ENCODE measurements around the gene KNOP1. TPM values are rescaled to one million over a fixed set of nuclear protein-coding genes. Genes with fewer than 3 reads are reported as not detected.

Gene KNOP1
- total and polyA plus RNA-seq, 2 donors (not counting 3 experiments of a cell fraction or from before 2014, with no cell fraction given), result 6.7 to 33.5 TPM

DNA sequence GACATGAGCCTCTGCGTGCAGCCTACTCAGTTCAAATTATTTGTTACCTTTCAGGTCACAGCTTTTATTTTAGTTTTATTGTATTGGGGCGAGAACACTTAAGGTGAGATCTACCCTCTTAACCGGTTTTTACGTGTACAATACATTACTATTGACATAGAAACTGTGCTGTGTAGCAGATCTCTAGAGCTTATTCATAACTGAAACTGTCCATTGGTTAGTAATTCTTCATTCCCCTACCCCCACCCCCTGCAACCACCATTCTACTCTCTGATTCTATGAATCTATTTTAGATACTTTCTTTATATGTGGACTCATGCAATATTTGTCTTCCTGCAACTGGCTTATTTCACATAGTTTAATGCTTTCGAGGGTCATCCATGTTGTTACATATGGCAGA, 43.5 kb downstream of the KNOP1 start:
- dilution Hi-C loops (cut with MboI; ENCODE audit: extremely low pct_ligation_motif_present, low sequenced_read_pairs), result no loop called here
- Histone ChIP-seq H3K9ac (replicated peaks; ENCODE audit: extremely low read depth, insufficient read depth, low read length) (no peak overlapping the region), H2AFZ (ENCODE audit: low read depth, low read length) (no peak overlapping the region), H3K79me2 (ENCODE audit: control insufficient read depth, insufficient read depth, low read length) (no peaks in the 10 kb centered on the region), H3K4me3 (replicated peaks in 1 of 3; ENCODE audit: insufficient read depth in 1 of 3, low read depth in 1 of 3, low read length in 3 of 3) (no peak overlapping the region), H3K27me3 (ENCODE audit: control insufficient read depth in 2 of 2, insufficient read depth in 2 of 2, low read length in 2 of 2) (no peaks in the 10 kb centered on the region), H3K36me3 (ENCODE audit: control insufficient read depth in 2 of 2, extremely low read depth in 1 of 2, insufficient read depth in 2 of 2, low read length in 2 of 2) (peaks cover 4 to 11% of the 10 kb centered on the region in 2 experiments), H3K9me3 (replicated peaks; ENCODE audit: control insufficient read depth, insufficient read depth, low read length) (no peaks in the 10 kb centered on the region), H3K4me1 (ENCODE audit: control insufficient read depth, extremely low read depth, insufficient read depth, low read length) (no peaks in the 10 kb centered on the region), H4K20me1 (replicated peaks; ENCODE audit: control insufficient read depth, extremely low read depth, insufficient read depth, low read length) (no peaks in the 10 kb centered on the region), H3K4me2 (ENCODE audit: insufficient read depth, low read length) (no peak overlapping the region), H3K27ac (ENCODE audit: insufficient read depth, low read depth, low read length) (no peak overlapping the region), H3K9me1 (replicated peaks; ENCODE audit: control insufficient read depth, extremely low read depth, insufficient read depth, low read length) (no peaks in the 10 kb centered on the region)
- BruUV-seq (replicated peaks), result no TSS peak
- TF ChIP-seq EZH2 (IDR thresholded peaks at IDR 0.05; ENCODE audit: borderline replicate concordance, low read depth, low read length, severe bottlenecking), result no peak
- TF ChIP-seq POLR2AphosphoS5 (IDR thresholded peaks at IDR 0.05; ENCODE audit: insufficient read depth, low read depth, low read length), result no peak
- no peak for TF ChIP-seq MYC (IDR thresholded peaks at IDR 0.05; ENCODE audit: low read depth, low read length)
- no peak for TF ChIP-seq JUN (IDR thresholded peaks at IDR 0.05; ENCODE audit: borderline replicate concordance, insufficient read depth, insufficient read length, low read depth)
- TF ChIP-seq, protein P1, sequence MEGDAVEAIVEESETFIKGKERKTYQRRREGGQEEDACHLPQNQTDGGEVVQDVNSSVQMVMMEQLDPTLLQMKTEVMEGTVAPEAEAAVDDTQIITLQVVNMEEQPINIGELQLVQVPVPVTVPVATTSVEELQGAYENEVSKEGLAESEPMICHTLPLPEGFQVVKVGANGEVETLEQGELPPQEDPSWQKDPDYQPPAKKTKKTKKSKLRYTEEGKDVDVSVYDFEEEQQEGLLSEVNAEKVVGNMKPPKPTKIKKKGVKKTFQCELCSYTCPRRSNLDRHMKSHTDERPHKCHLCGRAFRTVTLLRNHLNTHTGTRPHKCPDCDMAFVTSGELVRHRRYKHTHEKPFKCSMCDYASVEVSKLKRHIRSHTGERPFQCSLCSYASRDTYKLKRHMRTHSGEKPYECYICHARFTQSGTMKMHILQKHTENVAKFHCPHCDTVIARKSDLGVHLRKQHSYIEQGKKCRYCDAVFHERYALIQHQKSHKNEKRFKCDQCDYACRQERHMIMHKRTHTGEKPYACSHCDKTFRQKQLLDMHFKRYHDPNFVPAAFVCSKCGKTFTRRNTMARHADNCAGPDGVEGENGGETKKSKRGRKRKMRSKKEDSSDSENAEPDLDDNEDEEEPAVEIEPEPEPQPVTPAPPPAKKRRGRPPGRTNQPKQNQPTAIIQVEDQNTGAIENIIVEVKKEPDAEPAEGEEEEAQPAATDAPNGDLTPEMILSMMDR (IDR thresholded peaks at IDR 0.05; ENCODE audit: extremely low read depth in 1 of 2, insufficient read depth in 1 of 2, low read depth in 1 of 2, low read length in 2 of 2), result no peak
- no peak for TF ChIP-seq FOS (IDR thresholded peaks at IDR 0.05; ENCODE audit: borderline replicate concordance, insufficient read depth, low read length)
- TF ChIP-seq, protein P2, sequence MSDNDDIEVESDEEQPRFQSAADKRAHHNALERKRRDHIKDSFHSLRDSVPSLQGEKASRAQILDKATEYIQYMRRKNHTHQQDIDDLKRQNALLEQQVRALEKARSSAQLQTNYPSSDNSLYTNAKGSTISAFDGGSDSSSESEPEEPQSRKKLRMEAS (IDR thresholded peaks at IDR 0.05; ENCODE audit: insufficient read depth, insufficient read length), result no peak
- intact Hi-C loops (cut with micrococcal nuclease), result no loop called here
- CTCF ChIA-PET, result interaction anchor here (0.8 kb wide), 1 partner anchor 73 kb away, joined by 3 read pairs; no protein-coding TSS in a partner anchor
- DNase-seq (ENCODE audit: low read depth, low spot score), result no peak
- FAIRE-seq, result no peak
- POLR2A ChIA-PET, result no interaction called here

All from endothelial cell of umbilical vein (primary cell).